ENCODE data around the gene SCML1.
"Not testable (repeated sequence)": the region's sequence is repeated elsewhere in the genome, so short reads cannot be mapped to it uniquely, and the experiment has no call there.

Gene SCML1

GRCh38 chrX:17740137-17741122, 3.1 kb downstream of the SCML1 start:
- no peak for DNase-seq

GRCh38 chrX:17741123-17741511, 3.8 kb downstream of the SCML1 start:
- no peak for DNase-seq

GRCh38 chrX:17743913-17744312, 6.6 kb downstream of the SCML1 start:
- DNase-seq, result no peak

GRCh38 chrX:17744896-17745523, 7.7 kb downstream of the SCML1 start:
- DNase-seq, result no peak

- DNase-seq, result no peak
Measured at GRCh38 chrX:17747692-17748091, 10.4 kb downstream of the SCML1 start.

- no peak for DNase-seq
Measured at GRCh38 chrX:17748684-17749083, 11.4 kb downstream of the SCML1 start.

- no peak for DNase-seq
Measured at GRCh38 chrX:17750436-17750835, 13.1 kb downstream of the SCML1 start.

- DNase-seq, result no peak
Measured at GRCh38 chrX:17758382-17758781, 21.1 kb downstream of the SCML1 start.

- DNase-seq, result no peak
Measured at GRCh38 chrX:17759990-17760389, 22.7 kb downstream of the SCML1 start.

- DNase-seq, result no peak
Measured at GRCh38 chrX:17767734-17768133, 30.4 kb downstream of the SCML1 start.

GRCh38 chrX:17768997-17769396, 31.7 kb downstream of the SCML1 start:
- DNase-seq, result no peak

- no peak for DNase-seq
Measured at GRCh38 chrX:17769701-17770269, 32.5 kb downstream of the SCML1 start.

- DNase-seq, result no peak
Measured at GRCh38 chrX:17773221-17773876, 36.1 kb downstream of the SCML1 start.

GRCh38 chrX:17774053-17774452, 36.8 kb downstream of the SCML1 start:
- DNase-seq, result no peak

- no peak for DNase-seq
Measured at GRCh38 chrX:17778997-17779396, 41.7 kb downstream of the SCML1 start.

GRCh38 chrX:17779434-17779833, 42.1 kb downstream of the SCML1 start:
- no peak for DNase-seq

- DNase-seq, result not testable (repeated sequence)
Measured at GRCh38 chrX:17786554-17787347, 49.5 kb downstream of the SCML1 start.

- no peak for DNase-seq
Measured at GRCh38 chrX:17787557-17787956, 50.3 kb downstream of the SCML1 start.

- DNase-seq, result no peak
Measured at GRCh38 chrX:17788439-17788838, 51.1 kb downstream of the SCML1 start.

- no peak for DNase-seq
Measured at GRCh38 chrX:17788956-17789562, 51.8 kb downstream of the SCML1 start.

GRCh38 chrX:17792826-17793225, 55.5 kb downstream of the SCML1 start:
- no peak for DNase-seq

- no peak for DNase-seq
Measured at GRCh38 chrX:17798921-17799320, 61.6 kb downstream of the SCML1 start.
